Peyer's patch (tissue), 4 donors: ENCODE measurements around the gene ZNFX1. TPM values are rescaled to one million over a fixed set of nuclear protein-coding genes. Genes with fewer than 3 reads are reported as not detected.

ENCODE experiments used
- DNase-seq, 3 donors: peaks; one replicate each; pipeline ENCODE4 v3.0.0-alpha.2; 2017 to 2019
- H3K27ac ChIP-seq, 4 donors: fragments of 200-600 bp; sonication (generic); one replicate each; pipeline ENCODE4 v1.5.1; 2016 to 2019
- H3K27me3 ChIP-seq, 2 donors: fragments of 200-600 bp; sonication (generic); one replicate each; pipeline ENCODE4 v1.5.1; 2019
- H3K36me3 ChIP-seq, 3 donors: fragments of 200-600 bp; sonication (generic); one replicate each; pipeline ENCODE4 v1.5.1; 2016 to 2019
- H3K4me1 ChIP-seq, 4 donors: fragments of 200-600 bp; sonication (generic); one replicate each; pipeline ENCODE4 v1.5.1; 2016 to 2019
- H3K4me3 ChIP-seq, 4 donors: fragments of 200-600 bp; sonication (generic); 1 replicate in 3 of 4; 2 replicates in 1 of 4; pipeline ENCODE4 v1.5.1; 2016 to 2019; ENCODE audit warnings: mild to moderate bottlenecking in 1 of 4
- H3K9me3 ChIP-seq, 4 donors: fragments of 200-600 bp; sonication (generic); one replicate each; pipeline ENCODE4 v1.5.1; 2016 to 2019; ENCODE audit warnings: mild to moderate bottlenecking in 1 of 4
- CTCF ChIP-seq, 6 experiments: fragments of 450-650 bp in 4 of 6; fragments of 200-600 bp in 2 of 6; sonication (generic) in 1 of 6; IDR thresholded peaks; one replicate each; pipeline ENCODE4 v1.5.1; 2017 to 2019; ENCODE audit warnings: antibody characterized with exemption in 6 of 6, mild to moderate bottlenecking in 3 of 6, moderate library complexity in 1 of 6
- POLR2A ChIP-seq, 2 donors: fragments of 450-650 bp; IDR thresholded peaks; one replicate each; pipeline ENCODE4 v1.5.1; 2017; ENCODE audit warnings: antibody characterized with exemption in 2 of 2, mild to moderate bottlenecking in 2 of 2, moderate library complexity in 2 of 2
- total RNA-seq, 4 donors: library from RNA; depleted of rRNA; stranded (reverse); fragments of >200 nt; gene quantifications; one replicate each; pipeline ENCODE4 v1.1.0, GENCODE V29; 2016

Gene ZNFX1
- total RNA-seq, 4 donors from 2014 or later, result 33.4 to 40.3 (median 36.4) TPM

DNA sequence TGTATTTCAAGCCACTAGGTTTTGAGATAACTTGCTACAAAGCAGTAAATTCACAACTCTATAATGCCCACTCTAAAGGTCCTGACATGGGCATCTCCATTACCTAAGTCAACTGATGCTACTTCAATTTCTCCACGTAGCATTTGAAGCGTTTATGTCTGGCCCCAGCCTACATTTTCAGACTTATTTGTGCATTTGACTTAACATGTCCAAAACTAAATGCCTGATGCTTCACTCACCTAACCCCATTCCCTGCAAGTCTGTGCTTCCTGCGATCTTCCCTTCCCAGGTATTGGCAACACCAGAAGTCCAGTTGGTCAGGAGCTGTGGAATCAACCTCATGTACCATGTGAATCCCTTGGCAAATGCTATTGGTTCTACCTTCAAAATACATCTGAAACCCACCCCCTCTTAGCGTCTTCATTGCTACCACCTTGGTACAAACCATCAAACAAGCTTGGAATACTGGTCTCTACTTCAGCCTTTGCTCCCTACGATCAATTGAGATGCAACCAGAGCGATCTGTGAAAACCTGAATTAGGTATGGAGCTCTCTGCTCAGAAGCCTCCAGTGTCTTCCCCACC lies 12.8 kb upstream of the ZNFX1 start:
- no peak overlapping the region for H3K27ac ChIP-seq
- no peak overlapping the region for H3K4me3 ChIP-seq
- H3K4me1 ChIP-seq, result no peaks in the 10 kb centered on the region
- TF ChIP-seq POLR2A (IDR thresholded peaks at IDR 0.05), result no peak
- no peak for TF ChIP-seq CTCF (IDR thresholded peaks at IDR 0.05)
- DNase-seq, result no peak
- peaks cover 0 to 66% (median 4%) of the 10 kb centered on the region in 3 donors for H3K36me3 ChIP-seq
- no peaks in the 10 kb centered on the region for H3K27me3 ChIP-seq
- H3K9me3 ChIP-seq, result peaks cover 0 to 22% (median 6%) of the 10 kb centered on the region in 4 donors

- no peaks in the 10 kb centered on the region for H3K27me3 ChIP-seq
- no peak for DNase-seq
- TF ChIP-seq CTCF (IDR thresholded peaks at IDR 0.05) (no peak), POLR2A (IDR thresholded peaks at IDR 0.05) (no peak)
- H3K4me1 ChIP-seq, result no peaks in the 10 kb centered on the region
- peaks cover 0 to 34% (median 14%) of the 10 kb centered on the region in 4 donors for H3K9me3 ChIP-seq
- H3K36me3 ChIP-seq, result peaks cover 0 to 83% (median 6%) of the 10 kb centered on the region in 3 donors
- H3K4me3 ChIP-seq, result no peak overlapping the region
- H3K27ac ChIP-seq, result no peak overlapping the region
Measured at GRCh38 chr20:49288784-49289696, 11.2 kb upstream of the ZNFX1 start.

- Histone ChIP-seq H3K27me3 (no peaks in the 10 kb centered on the region), H3K4me3 (no peak overlapping the region), H3K9me3 (peaks cover 0 to 34% (median 15%) of the 10 kb centered on the region in 4 donors), H3K4me1 (no peaks in the 10 kb centered on the region), H3K36me3 (peaks cover 0 to 90% (median 6%) of the 10 kb centered on the region in 3 donors), H3K27ac (no peak overlapping the region)
- TF ChIP-seq CTCF (IDR thresholded peaks at IDR 0.05) (no peak), POLR2A (IDR thresholded peaks at IDR 0.05) (no peak)
- no peak for DNase-seq
Measured at GRCh38 chr20:49288250-49288751, 10.4 kb upstream of the ZNFX1 start.

GRCh38 chr20:49287555-49288249 lies 9.8 kb upstream of the ZNFX1 start:
- Histone ChIP-seq H3K4me3 (no peak overlapping the region), H3K27me3 (no peaks in the 10 kb centered on the region), H3K4me1 (no peaks in the 10 kb centered on the region), H3K9me3 (peaks cover 0 to 34% (median 15%) of the 10 kb centered on the region in 4 donors), H3K36me3 (peaks cover 0 to 96% (median 11%) of the 10 kb centered on the region in 3 donors), H3K27ac (no peak overlapping the region)
- DNase-seq, result no peak
- TF ChIP-seq POLR2A (IDR thresholded peaks at IDR 0.05) (no peak), CTCF (IDR thresholded peaks at IDR 0.05) (no peak)
